Activated naive CD8-positive, alpha-beta T cell treated with anti-CD3 and anti-CD28 coated beads, Interleukin-2, amount 50 U/mL, for 16 hours (primary cell): Measurements from ENCODE around the gene PALB2.

Experiments
- DNase-seq: peaks from one replicate; pipeline ENCODE4 v3.0.0-alpha.2; 2020; ENCODE audit warnings: low read depth, low spot score

The PALB2 gene

DNA sequence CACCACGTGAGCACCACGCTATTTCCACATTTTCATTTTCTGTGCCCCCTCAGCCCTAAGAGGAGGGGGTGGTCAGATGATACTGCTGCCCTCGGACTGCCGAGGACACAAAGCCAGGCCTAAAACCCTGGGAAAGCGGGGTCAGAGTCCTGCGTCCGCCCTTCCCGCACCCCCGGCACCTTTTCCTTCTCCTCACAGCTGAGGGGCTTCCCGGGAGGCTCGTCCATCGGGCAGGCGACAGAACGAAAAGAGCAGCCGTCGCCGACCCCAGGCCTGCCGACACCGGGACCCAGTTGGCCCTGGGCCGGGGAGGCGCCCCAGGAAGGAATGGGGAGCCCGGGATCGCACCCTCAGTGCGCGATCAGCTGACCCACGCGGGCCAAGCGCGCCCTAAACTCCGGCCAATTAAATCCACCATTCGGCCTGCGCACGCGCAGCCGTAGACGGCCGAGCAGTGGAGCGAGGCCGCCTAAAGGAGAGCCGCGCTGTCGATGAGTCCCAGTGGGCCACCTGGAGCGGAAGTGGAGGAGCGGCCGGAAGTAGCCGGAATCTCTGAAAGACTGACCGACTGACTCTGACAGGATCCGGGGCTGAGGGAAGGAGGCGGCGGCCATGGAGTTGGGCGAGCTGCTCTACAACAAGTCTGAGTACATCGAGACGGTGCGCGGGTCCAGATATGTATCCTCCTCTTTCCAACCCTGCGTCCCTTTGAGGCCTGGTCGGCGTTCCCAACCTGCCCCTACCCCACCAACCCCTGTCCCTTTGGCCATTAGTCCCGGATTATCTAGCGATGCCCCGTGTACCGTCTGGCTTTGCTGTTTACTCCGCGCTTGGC, at the start of gene PALB2, which contains the start of gene DCTN5:
PALB2 (minus strand) TSS at position 380 of the 835 bp plus-strand sequence; CDS start at position 227, 153 bp downstream.
DCTN5 (plus strand) TSS at position 536 of the 835 bp plus-strand sequence; CDS start at position 613, 77 bp downstream.
- peak; percentile 68 for DNase-seq

DNA sequence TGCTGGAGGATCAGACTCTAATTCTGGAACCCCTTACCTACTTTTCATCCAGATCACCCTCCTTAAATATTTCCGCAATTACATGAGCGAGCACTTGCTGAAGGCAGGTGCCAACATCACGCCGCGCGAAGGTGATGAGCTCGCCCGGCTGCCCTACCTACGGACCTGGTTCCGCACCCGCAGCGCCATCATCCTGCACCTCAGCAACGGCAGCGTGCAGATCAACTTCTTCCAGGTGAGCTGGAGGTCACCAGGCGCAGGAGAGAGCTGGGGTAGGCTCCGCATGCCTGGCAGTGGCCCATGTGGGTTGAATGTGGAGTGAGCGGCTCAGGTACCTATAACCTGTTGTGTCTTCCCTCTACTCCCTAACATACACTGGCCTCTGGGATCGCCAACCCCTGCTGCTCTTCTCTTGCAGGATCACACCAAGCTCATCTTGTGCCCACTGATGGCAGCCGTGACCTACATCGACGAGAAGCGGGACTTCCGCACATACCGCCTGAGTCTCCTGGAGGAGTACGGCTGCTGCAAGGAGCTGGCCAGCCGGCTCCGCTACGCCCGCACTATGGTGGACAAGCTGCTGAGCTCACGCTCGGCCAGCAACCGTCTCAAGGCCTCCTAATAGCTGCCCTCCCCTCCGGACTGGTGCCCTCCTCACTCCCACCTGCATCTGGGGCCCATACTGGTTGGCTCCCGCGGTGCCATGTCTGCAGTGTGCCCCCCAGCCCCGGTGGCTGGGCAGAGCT, 48.5 kb upstream of the PALB2 start:
- DNase-seq: no peak

DNA sequence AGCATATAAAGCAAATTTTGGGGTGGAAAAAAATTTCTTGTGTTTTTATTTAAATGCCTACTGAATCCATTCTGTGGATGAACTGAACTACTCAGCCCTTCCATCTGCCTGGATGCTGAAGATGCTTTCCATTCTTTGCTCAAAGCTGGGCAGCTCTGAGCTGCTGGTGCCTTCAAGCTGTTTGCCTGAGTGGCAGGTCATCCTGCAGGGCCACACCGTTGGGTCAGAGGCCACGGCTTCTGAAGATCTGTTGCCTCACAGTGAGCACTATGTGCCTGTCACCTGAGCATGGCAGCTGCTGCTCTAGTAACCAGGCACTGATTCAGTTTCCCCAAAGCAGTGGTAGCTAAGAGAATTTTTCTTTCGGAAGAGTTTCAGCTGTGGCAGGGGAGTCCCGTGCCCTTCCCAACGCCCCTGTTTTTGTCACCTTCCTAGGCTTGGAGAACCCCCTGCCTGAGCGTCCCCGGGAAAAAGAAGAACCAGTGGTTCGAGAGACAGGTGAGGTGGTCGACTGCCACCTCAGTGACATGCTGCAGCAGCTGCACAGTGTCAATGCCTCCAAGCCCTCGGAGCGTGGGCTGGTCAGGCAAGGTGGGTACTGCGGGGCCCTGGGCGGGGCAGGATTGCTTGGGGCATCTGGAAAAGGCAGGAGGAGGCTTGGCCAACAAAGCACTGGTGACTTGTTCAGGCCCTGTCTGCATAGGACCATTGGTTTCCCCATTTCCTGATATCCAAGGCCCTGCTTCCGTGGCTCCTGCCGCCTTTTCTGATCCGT, 46.1 kb upstream of the PALB2 start:
- no peak for DNase-seq

DNA sequence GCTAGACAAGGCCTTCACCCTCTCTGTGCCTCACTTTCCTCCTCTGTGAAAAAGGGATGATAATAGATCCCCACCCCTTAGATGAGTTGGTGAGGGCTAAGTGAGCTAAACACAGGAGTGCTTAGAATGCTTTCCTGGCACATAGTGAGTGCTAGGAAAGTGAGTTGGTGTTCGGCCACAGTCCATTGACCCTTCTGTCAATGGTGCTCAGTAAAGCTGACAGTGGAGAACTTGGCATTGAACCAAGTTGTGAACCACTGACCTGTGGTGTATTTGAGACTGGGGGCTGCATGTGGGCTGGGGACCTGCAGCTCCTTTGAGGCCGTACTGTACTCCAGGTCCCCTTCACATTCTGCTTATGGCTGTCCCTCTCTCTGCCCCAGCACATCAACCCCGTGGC, 42.4 kb upstream of the PALB2 start:
- DNase-seq: no peak

DNA sequence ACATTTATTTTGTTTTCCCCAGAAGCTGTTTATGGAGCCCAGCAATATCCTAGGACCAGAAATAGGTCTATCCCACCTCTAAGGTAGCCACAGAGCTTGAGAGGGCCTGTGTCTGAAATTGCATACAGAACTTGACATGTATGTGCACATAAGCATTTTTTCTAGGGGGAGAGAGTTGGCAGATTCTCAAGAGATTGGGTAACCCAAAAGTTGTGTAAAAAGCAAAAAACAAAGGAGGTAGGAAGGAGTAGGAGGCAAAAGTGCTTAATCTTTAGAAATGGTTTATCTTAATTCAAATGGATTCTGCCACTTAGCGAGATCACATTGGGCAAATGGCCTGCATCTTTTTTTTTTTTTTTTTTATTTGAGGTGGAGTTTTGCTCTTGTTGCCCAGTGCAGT, 41.1 kb upstream of the PALB2 start:
- DNase-seq: no peak

DNA sequence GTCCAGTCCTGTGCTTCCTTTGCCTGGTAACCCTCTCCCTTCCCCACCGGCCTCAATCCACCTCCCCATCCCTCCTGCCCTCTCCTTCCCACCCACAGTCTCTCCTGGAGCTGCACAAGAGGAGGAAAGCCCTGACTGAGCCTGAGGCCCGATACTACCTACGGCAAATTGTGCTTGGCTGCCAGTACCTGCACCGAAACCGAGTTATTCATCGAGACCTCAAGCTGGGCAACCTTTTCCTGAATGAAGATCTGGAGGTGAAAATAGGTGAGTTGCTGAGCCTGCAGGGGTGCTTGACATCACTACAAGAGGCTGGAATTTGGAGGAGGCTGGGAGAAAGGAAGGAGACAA, 38.9 kb upstream of the PALB2 start:
- no peak for DNase-seq

DNA sequence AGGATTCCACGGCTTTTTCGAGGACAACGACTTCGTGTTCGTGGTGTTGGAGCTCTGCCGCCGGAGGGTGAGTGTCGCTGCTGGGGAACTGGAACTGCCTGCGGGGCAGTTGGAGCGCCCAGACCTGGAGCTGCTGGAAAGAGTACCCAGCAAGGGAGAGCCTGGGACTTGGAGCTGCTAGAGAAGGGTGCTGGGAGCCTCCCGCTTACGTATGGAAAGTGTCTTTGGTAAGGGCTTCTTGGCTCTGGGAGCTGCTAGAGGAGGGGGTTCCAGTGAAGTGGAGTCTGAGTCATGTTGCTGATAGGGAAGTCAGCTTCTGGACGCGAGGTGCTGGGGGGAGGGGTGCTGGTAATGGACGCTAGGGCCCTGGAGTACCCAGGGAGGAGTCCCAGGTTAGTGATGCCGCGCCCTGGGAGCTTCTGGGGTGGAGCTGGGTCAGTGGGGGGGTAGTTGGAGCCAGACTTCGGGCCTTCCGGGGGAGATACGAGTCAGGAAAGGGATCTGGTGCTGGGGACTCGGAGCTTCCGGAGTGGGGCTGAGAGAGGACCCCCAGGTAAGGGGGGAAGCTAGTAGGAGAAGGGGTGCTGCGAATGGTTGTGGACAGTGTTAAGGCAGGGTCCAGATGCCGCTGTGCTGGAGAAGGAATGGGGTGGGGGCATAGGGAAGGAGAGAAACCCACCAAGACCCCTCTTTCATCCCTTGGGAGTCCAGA, 38.3 kb upstream of the PALB2 start:
- no peak for DNase-seq

DNA sequence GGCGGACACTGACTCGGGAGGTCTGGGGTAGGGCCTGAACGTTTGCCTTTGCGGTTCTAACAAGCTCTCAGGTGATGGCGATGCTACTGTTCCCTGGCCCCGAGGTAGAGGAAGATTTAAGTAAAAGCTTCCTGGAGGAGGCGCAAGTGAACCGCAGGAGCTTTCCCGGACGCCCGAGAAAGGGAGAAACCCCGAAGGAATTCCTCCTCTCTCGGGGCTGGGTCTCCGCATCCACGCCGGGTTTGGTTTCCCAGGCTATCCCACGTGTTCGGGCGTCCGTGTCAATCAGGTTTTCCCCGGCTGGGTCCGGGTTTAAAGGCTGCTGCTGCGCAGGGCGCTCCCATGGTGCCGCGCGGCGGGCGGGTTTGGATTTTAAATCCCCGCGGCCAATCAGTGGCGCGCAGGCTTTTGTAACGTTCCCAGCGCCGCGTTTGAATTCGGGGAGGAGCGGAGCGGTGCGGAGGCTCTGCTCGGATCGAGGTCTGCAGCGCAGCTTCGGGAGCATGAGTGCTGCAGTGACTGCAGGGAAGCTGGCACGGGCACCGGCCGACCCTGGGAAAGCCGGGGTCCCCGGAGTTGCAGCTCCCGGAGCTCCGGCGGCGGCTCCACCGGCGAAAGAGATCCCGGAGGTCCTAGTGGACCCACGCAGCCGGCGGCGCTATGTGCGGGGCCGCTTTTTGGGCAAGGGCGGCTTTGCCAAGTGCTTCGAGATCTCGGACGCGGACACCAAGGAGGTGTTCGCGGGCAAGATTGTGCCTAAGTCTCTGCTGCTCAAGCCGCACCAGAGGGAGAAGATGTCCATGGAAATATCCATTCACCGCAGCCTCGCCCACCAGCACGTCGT, 37.5 kb upstream of the PALB2 start, which contains the start of gene PLK1:
PLK1 (plus strand) TSS at position 460 of the 844 bp plus-strand sequence; CDS start at position 504, 44 bp downstream.
- peak; percentile 46 for DNase-seq

DNA sequence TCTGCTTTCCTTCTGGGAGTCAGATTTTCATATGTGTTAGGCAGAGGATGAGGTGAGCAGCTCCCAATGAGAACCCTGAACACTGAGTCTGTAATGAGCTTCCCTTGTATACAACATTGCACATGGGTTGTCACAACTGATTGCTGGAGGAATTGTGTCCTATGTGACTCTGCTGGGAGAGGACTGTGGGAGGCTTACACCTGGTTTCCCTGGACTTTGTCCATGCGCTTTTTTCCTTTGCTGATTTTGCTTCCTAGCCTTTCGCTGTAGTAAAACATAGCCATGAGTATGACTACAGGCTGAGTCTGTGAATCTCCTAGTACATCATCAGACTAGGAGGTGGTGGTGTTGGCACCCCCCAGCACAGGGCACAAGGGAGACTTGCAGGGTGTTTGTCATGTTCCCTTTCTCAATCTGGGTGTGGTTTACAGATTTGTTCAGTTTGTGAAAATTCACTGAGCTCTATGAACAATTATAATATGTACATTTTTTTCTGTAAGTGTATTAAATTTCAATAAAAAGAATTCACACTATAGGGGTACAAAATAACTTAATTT, 35.9 kb upstream of the PALB2 start:
- DNase-seq: no peak

DNA sequence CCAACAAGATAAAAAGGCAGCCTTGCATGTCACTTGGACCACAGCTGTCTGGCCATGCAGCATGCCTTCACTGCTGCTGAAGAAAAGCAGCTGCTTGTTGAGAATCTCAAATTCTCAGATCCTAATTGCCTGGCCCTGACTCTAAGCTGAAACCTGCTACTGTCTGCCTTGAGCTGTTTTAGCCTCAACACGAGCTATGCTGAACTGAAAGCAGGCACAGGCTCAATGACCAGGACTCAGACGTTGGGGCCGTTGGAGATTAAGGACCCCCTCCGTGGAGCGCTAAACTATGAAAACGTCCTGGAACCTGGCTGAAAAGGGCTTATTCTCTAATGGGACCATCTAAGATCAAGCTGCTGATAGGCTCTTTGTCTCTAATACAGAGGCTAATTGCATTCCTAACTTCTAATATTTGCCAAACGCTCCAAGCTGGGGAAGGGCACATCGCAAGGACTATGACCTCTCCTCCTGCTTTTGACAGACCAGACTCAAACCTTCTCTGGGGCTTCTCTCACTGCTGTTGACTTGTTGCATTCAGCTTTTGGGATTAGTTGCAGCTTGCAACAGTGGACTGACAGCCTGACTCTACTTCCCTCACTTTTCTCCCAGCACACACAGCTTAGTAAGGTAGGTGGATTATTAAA, 33.0 kb upstream of the PALB2 start:
- no peak for DNase-seq

DNA sequence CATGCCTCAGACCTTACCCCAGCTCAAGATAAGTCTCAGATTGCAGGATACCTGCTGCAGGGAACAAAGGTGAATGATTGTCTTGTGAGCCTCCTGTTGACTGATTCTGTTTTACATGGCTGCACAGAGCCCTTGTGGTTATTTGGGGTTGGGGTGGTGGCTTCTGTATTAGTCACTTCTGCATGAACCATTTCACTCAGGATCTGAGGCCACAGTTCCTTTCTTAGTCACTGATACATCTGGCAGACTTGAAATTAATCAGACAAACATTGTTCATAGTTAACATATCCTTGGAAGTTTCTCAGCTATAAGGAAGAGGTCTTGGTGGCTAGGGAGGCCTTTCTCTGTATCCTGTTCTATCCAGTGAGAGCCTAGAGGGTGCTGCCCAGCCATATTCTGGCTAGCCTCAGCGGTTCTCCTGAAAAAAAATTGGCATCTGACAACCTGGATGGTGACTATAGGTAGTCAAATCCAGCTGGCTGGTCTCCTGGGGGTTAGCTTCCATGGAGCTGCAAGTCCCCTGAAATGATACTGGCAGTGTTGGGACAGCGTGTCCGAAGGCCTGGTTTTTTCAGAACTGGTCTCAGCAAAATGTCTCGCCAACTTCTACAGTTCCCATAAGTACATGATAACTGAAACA, 29.1 kb upstream of the PALB2 start:
- no peak for DNase-seq

DNA sequence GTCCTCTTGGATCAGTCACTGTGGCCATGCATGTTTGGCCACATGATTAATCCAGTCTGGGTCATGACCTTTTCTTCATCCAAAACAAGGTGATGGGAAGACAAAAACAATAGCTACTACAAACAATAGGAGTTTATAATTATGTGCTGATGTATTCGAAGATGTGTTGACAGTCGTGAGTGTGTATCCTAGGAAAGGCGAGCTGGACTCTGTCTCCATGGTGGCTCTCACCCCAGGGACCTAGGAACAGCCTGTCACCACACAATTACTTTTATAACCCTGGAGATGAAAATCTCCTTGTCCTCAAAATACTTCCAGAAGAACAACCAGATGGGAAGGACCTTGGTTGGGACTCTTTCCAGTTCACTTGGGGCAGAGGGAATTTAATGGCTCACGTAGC, 27.8 kb upstream of the PALB2 start:
- no peak for DNase-seq

DNA sequence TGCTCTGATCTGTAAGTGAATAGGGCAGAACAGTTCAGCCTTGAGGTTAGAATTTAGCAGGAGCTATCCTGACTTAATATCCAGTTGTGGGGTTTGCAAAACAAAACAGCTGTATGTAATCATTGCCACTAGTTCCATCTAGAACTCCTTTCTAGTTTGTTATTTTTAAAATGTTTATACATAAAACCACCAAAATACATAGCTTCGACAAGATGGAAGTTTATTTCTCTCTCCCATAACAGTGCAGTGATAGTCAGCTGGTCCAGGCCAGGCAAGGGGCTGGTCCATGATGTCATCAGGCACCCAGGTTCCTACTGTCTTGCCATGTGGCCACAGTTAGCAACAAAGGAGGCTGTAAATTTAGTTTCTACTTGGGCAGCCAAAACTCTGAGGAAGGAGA, 27.1 kb upstream of the PALB2 start:
- DNase-seq: no peak

DNA sequence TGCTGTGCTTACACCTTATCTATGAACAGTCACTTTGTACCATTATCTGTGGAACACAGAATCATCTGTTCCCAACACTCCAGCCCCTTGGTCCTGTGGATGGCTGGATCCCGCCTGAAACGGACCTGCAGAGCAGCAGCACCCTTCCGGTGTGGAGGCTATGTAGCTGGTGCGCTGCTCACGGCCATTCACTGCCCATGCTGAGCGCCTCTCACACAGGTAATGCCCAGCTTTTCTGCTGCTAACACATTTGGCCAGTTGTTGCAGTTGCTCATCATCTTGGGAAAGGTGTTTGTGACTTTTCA, 26.2 kb upstream of the PALB2 start:
- DNase-seq: no peak

DNA sequence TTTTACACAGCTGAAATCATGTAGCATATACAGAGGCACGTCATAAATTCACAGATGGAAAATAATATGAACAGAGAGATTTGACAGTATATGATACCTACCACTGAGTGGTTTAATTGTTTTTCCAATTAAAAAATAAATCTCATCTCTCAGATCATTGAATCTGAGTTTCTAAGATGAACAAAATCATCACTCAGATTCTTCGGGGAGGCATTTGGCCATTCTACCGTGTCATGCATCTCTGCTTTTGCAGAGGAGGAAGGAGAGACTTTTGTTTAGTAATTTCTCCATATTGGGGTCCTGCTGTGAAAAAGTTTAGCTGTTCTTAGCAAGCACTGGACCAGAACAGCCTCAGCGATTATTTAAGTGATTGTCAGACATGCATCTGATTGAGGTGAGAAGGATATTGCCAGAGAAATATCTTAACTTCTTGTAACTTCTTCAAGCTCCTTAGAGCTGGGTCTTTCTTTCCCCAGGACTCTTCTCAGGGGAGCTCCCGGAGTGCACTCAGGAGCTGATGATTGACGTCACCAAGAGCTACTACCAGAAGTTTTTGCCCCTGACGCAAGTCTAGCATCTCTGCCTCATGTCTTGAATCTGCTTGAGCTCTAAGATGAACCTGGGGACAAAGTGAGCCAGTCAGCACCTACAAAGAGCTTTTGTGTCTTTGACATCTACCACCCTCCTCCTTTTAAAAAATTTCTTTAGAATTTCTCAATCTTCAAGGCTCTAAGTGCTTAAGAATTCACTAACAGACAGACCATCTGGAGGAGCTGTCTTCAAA, 25.7 kb upstream of the PALB2 start:
- no peak for DNase-seq

DNA sequence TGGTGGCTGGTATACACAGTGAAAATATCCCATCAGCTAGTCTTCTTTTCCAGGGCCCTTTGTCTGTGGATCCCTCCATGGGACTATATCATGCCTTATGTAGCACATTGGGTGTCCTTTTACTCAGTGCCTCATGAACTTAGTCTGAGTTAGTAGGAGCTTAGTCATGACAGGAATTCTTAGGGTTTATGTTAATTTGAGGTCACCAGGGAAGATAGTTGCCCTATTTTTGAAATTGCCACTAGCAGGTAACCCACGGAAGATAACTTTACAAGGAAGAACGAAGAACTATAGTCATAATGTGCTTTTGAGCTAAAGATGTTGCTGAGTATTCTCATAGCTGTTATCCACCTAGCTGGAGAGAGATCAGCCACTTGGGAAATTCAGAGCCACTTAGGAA, 22.8 kb upstream of the PALB2 start:
- no peak for DNase-seq

DNA sequence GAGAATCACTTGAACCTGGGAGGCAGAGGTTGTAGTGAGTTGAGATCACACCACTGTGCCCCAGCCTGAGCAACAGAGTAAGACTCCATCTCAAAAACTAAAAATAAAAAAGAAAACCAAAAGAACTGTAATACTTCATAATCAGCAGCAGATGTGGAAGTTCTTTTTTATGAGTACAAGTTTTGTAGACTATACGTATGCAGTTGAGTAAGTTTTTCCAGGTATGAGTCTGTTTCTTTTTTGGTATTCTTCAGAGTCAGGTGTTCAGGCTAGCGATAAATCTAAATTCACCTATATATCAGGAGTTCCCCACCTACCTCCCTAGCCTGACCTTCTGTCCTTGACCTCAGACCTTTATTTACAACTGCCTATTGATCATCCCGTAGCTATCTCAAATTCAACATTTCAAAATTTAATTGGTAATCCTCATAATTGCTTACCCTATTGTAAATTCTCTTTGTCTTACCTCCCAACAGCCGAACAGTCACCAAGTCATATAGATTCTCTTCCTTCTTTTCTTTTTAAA, 10.9 kb upstream of the PALB2 start:
- DNase-seq: no peak

DNA sequence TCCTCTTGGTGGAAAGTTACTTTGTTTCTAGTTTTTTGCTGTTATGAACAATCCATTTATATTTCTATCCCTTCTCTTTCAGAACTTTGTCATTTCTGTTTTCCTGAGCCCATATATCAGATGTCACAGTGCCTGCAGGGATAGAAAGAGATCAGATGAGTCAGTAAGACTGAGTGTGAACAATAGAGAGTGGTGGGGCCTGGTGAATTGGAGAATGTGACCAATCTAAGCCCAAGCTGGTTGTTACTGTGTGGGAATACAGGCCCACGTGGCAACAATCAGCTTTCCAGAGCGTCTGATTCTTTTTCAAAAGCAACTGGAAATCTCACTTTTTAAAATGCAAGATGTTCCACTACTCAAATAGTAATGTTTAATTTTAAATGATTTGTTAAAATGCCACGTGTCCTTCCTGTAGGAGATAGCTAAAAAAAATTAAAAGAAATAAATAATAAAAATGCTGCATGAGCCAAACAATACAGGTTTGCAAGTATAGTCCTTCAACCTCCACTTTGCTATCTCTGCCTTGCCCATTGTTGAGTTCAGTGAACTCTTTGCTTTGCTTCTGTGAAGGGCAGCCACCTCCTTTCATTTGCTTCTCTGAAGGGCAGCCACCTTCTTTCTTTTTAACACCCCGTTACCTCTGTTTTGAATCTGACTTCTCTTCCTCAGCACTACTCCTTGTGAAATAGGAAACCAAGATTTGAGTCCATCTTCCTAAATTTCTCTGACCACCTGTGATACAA, 9.7 kb upstream of the PALB2 start:
- DNase-seq: no peak
